GM18517 (cell line): Measurements from ENCODE around the gene RELL1.

ENCODE experiments used
- ATAC-seq: cut with Tn5 transposase; IDR thresholded peaks from one replicate; pipeline ENCODE4 v1.9.1; 2021; ENCODE audit warnings: mild to moderate bottlenecking, moderate library complexity; ENCODE audit not compliant: unreplicated experiment

Gene RELL1

GRCh38 chr4:37604461-37604860 is 81.7 kb downstream of the RELL1 start:
- no peak for ATAC-seq

- no peak for ATAC-seq
Measured at GRCh38 chr4:37603711-37604110, 82.5 kb downstream of the RELL1 start.

- peak; percentile 64 for ATAC-seq
Measured at GRCh38 chr4:37603070-37603468, 83.1 kb downstream of the RELL1 start.

- no peak for ATAC-seq
Measured at GRCh38 chr4:37602454-37603069, 83.6 kb downstream of the RELL1 start.

- ATAC-seq: no peak
Measured at GRCh38 chr4:37601531-37601930, 84.6 kb downstream of the RELL1 start.

GRCh38 chr4:37599092-37599790 is 86.9 kb downstream of the RELL1 start:
- no peak for ATAC-seq

GRCh38 chr4:37597034-37597433 is 89.1 kb downstream of the RELL1 start:
- ATAC-seq: no peak

GRCh38 chr4:37595875-37596680 is 90.1 kb downstream of the RELL1 start:
- no peak for ATAC-seq

- ATAC-seq: no peak
Measured at GRCh38 chr4:37594099-37594498, 92.1 kb downstream of the RELL1 start.

GRCh38 chr4:37591349-37591748 is 94.8 kb downstream of the RELL1 start:
- no peak for ATAC-seq

- ATAC-seq: no peak
Measured at GRCh38 chr4:37590016-37590415, 96.2 kb downstream of the RELL1 start.

GRCh38 chr4:37588150-37588549 is 98.0 kb downstream of the RELL1 start:
- no peak for ATAC-seq

- ATAC-seq: no peak
Measured at GRCh38 chr4:37586194-37586593, 100.0 kb downstream of the RELL1 start.

- ATAC-seq: no peak
Measured at GRCh38 chr4:37584493-37585060, 101.6 kb downstream of the RELL1 start.

- ATAC-seq: no peak
Measured at GRCh38 chr4:37584071-37584470, 102.1 kb downstream of the RELL1 start.

GRCh38 chr4:37573566-37573965 is 112.6 kb downstream of the RELL1 start:
- no peak for ATAC-seq

GRCh38 chr4:37568489-37568888 is 117.7 kb downstream of the RELL1 start:
- no peak for ATAC-seq

GRCh38 chr4:37567836-37568235 is 118.3 kb downstream of the RELL1 start:
- ATAC-seq: no peak

- ATAC-seq: no peak
Measured at GRCh38 chr4:37562592-37562991, 123.6 kb downstream of the RELL1 start.

GRCh38 chr4:37561803-37562207 is 124.4 kb downstream of the RELL1 start:
- ATAC-seq: peak; percentile 97

- ATAC-seq: peak; percentile 2
Measured at GRCh38 chr4:37561196-37561802, 124.9 kb downstream of the RELL1 start.
